ENCODE results near the gene NBEA.

NBEA gene

DNA sequence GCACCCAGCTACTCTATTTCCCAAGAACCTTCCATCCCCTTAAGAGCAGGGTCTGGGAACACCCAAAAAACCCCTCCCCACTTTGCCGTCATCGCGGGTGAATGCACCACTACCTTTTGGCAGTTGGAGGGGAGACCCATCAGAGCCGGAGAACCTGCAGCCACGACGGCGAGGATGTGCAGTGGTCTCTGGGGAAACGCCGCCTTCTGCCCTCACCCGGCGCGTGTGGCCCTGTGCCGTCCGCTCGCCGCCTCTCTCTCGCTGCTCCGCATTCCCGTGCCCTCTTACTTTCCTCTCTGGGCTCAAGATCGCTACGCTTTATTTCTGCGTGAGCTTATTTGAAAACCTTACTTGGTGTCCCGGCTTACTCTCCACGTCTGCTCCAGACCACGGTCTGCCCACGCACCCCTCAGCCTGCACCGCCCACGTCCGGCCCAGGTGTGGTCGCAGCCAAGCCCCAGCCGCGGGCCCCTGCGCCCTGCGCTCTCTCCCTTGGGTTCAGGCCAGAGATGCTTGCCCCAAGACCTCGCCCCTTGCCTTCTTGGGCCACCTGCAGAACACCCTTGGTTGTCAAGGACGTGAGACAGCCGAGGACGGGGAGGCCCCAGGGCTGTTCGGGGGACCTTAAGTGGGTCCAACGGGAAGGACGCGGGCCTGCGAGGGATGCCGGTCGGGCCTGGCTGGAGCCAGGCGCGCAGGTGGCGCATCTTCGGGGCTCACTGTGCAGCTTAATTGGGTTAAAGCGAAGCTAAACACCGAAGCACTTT is 536.4 kb downstream of the NBEA start:
- no peak for FAIRE-seq

- FAIRE-seq, result no peak
Measured at GRCh38 chr13:35479038-35479492, 537.0 kb downstream of the NBEA start.

DNA sequence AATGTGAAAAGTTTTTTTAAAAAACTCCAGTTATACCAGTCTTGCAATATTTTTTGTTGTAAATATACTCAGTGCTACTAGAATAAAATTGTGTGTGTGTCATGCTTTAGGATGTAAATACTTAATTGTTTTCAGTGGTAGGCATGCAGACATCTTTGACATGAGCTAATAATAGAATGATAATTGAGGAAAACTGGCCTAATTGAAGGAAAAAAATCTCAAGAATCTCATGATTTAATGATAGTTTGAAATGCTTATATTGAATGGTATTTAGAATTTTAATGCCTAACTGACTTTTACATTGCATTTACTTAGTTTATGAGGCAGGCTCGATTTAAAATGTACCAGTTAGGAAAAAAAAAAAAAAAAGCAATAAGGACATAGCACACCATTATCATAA is 537.6 kb downstream of the NBEA start:
- FAIRE-seq, result no peak

- FAIRE-seq, result no peak
Measured at GRCh38 chr13:35480346-35480745, 538.3 kb downstream of the NBEA start.

DNA sequence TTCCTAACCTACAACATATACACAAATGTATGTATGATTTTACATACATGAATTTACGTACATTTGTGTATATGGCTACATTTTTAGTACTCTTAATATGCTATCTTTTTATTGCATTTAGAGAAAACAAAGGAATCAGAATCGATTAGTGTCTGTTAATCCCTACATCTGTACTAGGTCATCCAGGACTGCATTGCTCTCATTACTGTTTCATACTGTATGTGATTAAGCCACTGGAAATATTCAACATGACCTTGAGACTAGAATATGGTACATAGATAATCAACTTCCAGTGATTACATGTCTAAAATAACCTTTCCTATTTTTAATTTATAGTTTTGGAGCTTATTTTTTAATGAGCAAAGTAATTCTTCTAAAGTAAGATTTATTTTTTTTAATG is 539.7 kb downstream of the NBEA start:
- FAIRE-seq, result no peak

- no peak for FAIRE-seq
Measured at GRCh38 chr13:35482527-35482926, 540.5 kb downstream of the NBEA start.

DNA sequence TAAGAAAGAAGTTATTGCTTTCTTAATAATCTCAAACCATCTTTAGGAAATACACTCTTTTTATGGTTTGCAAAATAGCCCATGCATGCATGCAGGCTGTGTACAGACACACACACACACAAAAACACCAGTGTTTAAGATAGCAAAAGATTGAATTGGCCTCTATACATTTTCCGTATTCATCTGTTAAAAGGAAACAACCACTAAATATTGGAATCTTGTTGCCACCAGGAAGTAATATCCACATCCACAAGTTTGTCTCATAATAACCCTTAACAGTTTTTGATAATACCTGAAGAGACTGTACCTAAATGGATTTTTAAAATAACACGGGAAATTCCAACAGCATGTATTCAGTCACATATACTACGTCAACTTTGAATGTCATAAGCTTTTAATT is 541.7 kb downstream of the NBEA start:
- no peak for FAIRE-seq

DNA sequence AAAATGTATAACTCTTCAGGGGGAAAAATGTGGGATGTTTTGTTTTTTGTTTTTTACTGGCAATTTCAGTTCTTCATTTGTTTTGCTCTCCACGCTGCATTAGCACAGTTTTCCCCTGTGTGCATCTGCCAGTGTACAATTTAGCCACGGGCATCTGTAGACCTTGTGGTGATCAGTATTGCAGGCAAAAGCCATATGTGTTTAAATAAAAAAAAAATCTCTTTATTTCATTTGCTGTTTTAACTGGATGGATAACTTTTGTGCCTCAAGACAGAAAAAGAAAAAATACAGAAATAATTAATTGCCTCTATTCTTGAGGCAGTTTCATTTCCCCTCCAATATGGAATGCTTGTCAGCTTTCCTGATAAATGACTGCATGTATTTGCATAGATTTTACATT is 542.3 kb downstream of the NBEA start:
- FAIRE-seq, result no peak

GRCh38 chr13:35485424-35485823 is 543.4 kb downstream of the NBEA start:
- no peak for FAIRE-seq

- no peak for FAIRE-seq
Measured at GRCh38 chr13:35489050-35489449, 547.0 kb downstream of the NBEA start.

GRCh38 chr13:35496006-35496405 is 553.9 kb downstream of the NBEA start:
- no peak for FAIRE-seq

DNA sequence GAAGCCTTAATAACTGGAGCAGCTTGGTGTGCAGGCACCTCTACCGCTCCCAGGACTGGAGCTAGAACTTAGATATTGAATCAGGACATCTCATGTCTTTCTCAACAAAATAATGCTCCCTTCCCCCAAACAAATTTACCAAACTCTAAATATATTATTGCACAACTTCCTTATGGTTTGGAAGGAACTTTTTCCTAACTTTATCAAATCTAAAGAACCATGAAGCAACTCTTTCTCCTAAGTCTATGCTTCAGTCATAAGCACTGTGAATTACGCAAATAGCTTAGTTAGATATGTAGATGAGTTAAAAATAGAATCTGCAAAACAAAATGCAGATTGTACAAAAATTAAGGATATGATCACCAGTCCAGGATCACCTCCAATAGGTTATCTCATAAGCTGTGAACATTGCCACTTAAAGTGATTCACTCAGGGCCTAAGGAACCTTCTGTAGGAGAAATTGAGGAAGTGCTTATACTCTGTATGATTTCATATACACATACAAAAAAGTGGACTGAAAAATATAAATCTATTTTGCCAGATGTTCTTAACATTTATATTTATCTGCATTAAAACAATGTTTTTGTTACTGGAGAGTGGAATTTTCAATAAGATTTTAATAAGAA is 554.8 kb downstream of the NBEA start:
- FAIRE-seq, result no peak

DNA sequence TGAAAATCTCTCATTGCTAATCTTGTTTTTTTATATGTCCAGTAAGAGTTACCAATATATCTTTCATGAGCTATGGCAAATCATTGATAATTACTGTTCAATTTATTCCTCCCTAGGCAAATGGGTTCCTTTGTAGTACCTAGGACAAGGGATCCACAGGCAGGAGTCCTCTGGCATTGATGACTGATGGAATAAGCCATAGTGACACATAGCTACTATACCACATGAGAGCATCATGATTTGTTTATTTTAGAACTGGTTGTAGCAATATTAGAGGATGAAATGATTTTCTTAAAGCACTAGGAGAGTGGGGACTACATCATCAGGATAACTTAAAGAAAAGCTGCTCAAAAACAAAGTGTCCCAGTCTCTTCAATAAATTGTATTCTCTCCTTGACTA is 556.2 kb downstream of the NBEA start:
- FAIRE-seq, result no peak

DNA sequence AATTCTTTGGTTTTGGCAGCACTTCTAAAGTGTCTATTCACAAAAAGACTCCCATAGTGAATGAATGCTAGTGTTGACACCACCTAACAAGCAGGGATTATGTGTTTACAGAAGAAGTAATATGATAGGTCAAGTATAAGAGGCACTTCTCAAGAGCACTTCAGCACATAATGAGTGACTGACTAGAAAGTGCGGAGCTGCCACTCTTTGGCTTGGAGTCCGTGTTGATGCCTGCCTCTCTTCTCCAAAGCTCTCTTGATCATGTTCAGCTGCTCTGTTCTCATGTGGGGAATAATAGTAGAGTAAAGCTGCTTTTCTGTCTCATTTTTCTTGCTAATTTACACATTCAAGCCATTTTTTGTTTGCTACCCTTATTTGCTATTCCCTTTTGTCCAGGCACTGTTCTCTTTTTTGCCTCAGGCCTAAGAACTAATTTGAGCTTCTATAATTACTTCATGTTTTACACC is 557.2 kb downstream of the NBEA start:
- no peak for FAIRE-seq

DNA sequence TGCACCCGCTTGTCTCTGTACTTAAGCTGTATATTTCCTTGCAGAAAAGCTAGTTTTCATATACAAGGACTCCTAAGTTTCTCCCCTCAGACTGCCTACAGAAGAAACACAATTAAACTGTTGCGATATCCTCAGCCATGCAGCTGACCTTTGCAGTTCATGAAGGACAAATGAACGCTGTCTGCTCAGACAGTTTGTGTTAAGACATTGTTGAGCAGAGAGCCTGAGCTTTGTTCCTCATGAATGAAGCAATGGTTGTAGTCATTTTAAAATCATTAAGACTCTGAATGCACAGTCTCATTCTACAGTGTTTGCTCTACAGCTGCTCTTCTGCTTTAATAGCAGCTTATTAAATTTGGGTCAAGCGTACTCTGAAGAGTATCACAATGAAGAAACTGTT is 557.6 kb downstream of the NBEA start:
- no peak for FAIRE-seq

DNA sequence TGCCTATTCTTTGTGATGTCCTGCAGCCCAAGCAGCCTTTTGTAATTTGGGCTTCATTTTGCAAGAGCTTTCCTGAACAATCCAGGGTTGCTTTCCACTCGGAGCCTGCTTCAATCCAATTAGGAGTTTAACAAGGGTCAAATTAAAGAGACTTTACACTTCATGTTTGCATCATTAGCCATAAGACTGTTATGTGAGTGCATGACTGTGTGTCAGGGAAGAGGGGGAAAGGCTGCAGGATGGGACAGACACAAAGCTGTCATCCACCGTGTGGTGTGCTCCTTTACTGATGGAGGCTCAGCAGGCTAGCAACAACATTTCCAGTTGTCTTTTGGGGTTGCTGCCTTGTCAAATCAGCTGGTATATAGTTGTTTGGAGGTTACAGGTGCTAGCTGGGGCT is 558.1 kb downstream of the NBEA start:
- FAIRE-seq, result no peak

DNA sequence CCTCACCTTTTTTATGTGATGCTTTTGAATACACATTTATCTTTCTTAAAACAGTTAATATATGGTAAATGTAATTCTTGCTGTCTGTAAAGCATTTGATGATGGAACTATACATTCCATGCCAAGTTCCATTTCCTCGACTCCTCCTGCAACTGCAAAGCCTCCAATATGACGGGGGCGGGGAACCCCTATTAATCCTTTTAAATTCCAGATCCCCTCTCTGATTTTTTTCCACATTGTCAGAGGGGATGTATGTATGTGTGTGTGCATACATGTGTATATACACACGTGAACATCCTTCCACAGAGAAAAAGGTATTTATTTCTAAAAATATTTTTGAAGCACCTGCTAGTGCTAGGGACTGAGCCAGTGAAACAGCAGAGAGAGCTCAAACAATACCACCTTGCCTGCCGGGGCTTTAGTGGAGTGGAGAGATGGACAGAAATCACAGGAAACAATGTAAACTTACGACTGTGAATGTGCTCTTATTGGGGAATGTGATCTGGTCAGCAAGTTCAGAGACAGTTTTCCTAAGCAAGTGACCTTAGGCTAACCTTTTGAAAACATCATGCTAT is 559.7 kb downstream of the NBEA start:
- FAIRE-seq, result no peak

- no peak for FAIRE-seq
Measured at GRCh38 chr13:35502456-35502855, 560.4 kb downstream of the NBEA start.

DNA sequence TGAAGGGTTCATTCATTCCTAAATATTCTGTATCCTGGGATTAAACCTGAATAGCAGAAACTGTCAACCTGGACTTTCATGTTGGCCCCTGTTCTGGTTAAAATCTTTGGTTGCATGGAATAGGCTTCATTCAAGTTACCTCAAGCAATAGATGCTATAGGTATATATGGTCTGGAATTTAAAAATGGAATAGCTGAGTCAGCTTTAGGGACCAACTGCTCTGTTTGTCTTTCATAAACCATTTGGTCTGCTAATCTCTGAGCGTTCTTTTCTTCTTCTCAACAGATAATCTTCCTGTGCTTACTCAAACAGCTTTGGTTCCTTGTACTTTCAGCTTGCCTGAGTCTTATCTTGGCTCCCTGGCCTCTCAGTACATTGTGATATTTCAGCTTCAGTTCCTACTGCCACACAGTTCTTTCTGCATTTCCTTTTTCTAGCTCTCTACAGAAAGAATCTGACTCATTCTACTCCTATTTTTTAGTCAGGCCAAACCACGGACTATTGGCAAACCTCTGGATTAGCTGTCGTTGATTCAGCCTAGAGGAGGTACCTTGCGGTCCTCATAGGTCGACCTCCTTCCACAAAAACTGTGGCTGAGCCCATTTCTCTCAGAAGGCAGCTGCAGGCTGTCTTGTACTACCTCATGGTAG is 570.3 kb downstream of the NBEA start:
- FAIRE-seq, result no peak

GRCh38 chr13:35514061-35514477 is 572.0 kb downstream of the NBEA start:
- no peak for FAIRE-seq

DNA sequence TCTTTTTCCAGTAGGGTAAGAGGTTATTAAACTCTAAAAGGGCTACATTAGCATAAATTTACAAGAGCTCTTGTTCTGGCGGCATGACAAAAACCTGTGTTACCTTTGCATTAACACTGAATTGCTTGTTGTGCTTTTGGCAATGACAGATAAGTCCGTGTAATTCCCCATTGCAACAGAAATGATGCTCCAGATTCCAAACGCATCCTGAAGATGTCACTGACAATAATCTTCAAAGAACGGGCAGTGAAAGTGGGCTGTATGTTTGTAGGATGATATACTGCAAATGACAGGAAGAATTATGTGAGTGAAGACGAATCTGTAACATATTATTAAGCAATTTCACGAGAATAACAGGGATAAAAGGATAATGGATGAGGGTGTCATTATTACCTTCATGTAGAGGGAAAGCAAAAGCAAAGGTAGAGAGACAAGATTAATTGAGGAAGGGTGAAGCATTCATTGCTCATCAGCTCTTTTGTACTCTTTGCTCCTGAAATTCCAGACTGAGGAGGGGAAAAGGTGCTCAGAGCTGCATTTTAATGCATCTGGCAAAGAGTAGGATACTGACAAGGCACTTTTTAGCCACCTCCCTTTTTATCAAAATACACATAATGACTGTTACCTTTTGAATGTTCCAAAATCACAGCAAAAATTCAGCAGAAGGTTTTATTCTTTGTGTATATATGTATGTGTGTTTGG is 572.9 kb downstream of the NBEA start:
- no peak for FAIRE-seq

- FAIRE-seq, result no peak
Measured at GRCh38 chr13:35518337-35518946, 576.4 kb downstream of the NBEA start.

Measured in colon (tissue), 2 donors.